ES-I3 (cell line): Measurements from ENCODE around the gene OXCT1.
"Not testable (repeated sequence)": the region's sequence is repeated elsewhere in the genome, so short reads cannot be mapped to it uniquely, and the experiment has no call there.

Source experiments
- H3K36me3 ChIP-seq: 2 replicates; pipeline ENCODE4 v1.6.1; 2013; ENCODE audit warnings: mild to moderate bottlenecking, low read length, control low read depth, moderate library complexity; ENCODE audit not compliant: insufficient read depth
- H3K4me1 ChIP-seq: 2 replicates; pipeline ENCODE4 v1.6.1; 2013; ENCODE audit warnings: mild to moderate bottlenecking, control low read depth, low read length; ENCODE audit not compliant: insufficient read depth
- H3K9ac ChIP-seq: 2 replicates; pipeline ENCODE4 v1.6.1; 2013; ENCODE audit warnings: low read depth, mild to moderate bottlenecking, low read length, moderate library complexity
- H3K9me3 ChIP-seq: 2 replicates; pipeline ENCODE4 v1.6.1; 2013; ENCODE audit warnings: mild to moderate bottlenecking, low read length, moderate library complexity; ENCODE audit not compliant: control insufficient read depth, insufficient read depth

Gene OXCT1

DNA sequence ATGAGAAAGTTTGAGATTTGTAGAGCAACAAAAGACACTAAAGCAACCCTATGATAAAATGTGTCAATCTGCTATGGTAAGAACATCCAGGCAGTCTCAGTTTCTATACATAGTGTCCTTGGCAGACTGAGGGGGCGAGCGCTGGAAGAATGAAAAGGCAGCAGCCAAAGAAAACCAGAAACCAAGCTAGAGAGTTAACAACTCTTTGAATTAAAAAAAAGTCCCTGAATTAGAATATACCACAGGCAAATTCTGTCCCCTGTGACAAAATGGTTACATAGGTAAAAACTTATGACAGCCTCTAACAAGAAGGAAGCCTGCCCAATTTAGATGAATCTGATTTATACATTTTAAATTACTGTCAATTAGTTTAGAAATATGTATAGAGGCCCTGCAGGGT, 106.7 kb downstream of the OXCT1 start:
- no peaks in the 10 kb centered on the region for H3K4me1 ChIP-seq
- no peaks in the 10 kb centered on the region for H3K36me3 ChIP-seq
- no peaks in the 10 kb centered on the region for H3K9me3 ChIP-seq
- no peak overlapping the region for H3K9ac ChIP-seq

DNA sequence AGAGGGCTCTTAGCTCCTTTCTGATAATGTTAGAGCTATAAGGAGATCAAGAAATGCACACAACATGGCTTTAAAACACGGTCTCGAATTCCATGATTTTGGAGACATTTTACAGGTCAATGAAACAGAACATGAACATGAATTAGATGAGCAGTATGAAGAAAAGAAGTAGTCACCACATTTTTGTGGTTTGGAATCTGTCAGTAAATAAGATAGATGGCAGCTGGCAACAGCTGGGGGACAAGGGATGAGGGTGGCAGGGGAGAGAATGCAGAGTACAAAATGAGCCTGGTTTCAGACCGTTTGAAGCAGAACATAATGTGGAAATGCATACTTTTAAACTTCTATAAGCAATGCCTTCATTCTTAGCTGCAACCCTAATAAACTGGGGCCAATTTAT, 107.1 kb downstream of the OXCT1 start:
- H3K36me3 ChIP-seq, result no peaks in the 10 kb centered on the region
- no peaks in the 10 kb centered on the region for H3K9me3 ChIP-seq
- H3K9ac ChIP-seq, result no peak overlapping the region
- no peaks in the 10 kb centered on the region for H3K4me1 ChIP-seq

DNA sequence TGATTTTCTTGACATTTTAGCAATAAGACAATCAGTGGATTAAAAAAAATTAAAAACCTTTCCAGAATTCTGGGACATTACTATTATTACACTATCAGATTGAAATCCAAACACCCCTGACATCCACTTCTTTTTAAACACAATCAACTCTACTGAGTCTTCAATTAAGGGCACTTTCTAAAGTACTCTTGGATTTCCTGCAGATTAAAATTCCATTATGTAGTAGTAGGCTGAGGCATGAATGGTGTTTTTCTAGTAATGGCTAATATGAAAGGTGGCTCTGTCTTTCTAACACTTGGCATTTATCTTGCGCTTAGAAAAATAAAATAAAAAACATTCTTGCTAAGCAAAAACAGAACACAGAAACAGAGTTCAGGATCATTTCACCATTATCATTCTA, 107.8 kb downstream of the OXCT1 start:
- H3K9ac ChIP-seq, result no peak overlapping the region
- no peaks in the 10 kb centered on the region for H3K9me3 ChIP-seq
- H3K4me1 ChIP-seq, result no peaks in the 10 kb centered on the region
- no peaks in the 10 kb centered on the region for H3K36me3 ChIP-seq

DNA sequence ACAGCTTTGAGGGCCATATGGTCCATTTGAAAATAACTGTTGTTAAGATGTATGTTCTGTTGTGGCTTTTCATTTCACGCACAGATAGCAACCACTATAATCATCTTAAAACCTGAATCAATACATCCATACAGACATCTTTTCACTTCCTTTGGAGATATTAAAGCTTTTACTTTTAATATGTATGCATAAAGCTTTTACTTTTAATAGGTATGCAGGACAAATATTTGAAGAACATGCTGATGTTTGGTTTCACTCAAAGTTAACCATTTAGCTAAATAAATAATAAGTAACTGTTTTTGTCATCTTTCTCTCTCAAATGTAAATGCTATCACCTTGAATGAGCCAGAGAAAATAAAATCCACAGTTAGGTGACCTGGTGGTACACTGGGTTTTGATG, 108.6 kb downstream of the OXCT1 start:
- Histone ChIP-seq H3K9ac (no peak overlapping the region), H3K9me3 (no peaks in the 10 kb centered on the region), H3K36me3 (no peaks in the 10 kb centered on the region), H3K4me1 (no peaks in the 10 kb centered on the region)

DNA sequence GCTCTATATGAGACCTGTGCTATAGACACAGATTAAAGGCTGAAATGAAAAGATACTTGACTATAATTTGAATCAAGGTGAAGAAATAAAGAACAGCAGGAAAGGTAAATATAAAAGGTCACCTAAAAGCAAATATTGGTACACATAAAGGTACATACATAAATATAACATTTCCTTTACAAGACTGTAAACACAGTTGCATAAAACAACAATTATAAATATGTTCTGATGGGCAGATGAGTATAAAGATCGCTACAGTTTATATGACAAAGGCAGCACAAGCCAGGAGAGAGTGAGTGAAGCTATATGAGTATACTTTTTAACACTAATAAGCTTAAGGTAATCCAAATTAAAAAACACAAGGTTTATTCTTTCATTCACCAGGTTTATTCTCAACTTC, 114.5 kb downstream of the OXCT1 start:
- no peaks in the 10 kb centered on the region for H3K36me3 ChIP-seq

DNA sequence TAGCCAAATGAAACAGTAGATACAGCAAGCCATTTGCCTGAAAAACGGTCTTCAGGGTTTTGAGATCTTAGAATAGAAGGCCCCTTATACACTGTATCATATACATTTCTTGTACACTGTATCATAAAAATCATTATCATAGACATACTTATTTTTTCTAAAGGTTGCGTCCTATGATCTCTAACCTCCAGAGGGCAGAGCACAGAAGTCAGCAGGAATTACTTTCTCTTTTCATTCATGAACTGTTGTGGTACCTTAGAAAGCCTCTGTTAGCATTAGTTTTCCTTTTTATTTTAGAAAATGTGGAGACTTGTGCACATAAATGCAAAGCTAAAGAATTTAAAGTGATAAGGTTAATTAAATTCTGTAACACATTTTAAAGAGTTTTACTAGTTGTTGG, 115.4 kb downstream of the OXCT1 start:
- H3K36me3 ChIP-seq, result no peaks in the 10 kb centered on the region
- no peaks in the 10 kb centered on the region for H3K4me1 ChIP-seq
- no peaks in the 10 kb centered on the region for H3K9me3 ChIP-seq
- no peak overlapping the region for H3K9ac ChIP-seq

More for the DNA sequence above, 114.5 kb downstream of the OXCT1 start:
- no peaks in the 10 kb centered on the region for H3K4me1 ChIP-seq
- no peak overlapping the region for H3K9ac ChIP-seq
- H3K9me3 ChIP-seq, result no peaks in the 10 kb centered on the region

DNA sequence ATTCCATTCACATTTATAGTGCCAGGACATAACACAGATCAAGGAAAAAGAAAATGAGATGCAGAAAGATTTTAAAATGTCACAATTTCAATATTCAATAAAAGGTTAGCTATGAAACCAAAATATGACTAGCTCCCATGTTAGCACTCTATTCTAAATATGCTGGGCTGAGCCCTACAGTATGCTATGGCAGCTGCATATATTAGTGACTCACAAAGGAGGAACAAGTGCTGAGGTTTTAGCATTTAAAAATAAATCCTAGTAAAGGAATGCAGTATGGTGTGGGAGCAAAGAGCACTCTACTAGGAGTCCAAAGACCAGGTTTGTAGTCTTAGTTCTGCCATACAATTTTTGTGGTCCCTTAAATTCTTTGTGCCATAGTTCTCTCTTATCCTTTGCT, 118.4 kb downstream of the OXCT1 start:
- Histone ChIP-seq H3K9ac (no peak overlapping the region), H3K4me1 (no peaks in the 10 kb centered on the region), H3K36me3 (no peaks in the 10 kb centered on the region), H3K9me3 (no peaks in the 10 kb centered on the region)

DNA sequence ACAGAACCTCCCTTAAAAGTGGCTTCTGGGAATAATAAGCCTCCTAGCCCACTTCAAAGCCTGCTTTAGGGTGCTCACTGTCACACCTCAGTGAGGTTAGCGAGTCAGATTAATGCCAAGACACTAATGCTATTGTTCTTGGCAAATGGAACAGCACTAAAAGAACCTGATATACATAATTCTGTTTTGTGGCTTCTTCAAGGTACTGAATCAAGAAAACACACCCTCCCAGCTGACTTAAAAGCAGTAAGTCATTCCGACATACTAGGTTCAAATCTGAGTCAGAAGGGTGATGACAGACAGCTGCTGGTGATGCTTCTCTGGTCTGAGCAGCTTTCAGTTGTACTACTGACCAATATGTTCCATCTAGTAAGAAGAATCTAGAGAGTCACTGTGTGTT, 121.6 kb downstream of the OXCT1 start:
- no peak overlapping the region for H3K9ac ChIP-seq
- H3K4me1 ChIP-seq, result no peaks in the 10 kb centered on the region
- H3K9me3 ChIP-seq, result no peaks in the 10 kb centered on the region
- no peaks in the 10 kb centered on the region for H3K36me3 ChIP-seq

DNA sequence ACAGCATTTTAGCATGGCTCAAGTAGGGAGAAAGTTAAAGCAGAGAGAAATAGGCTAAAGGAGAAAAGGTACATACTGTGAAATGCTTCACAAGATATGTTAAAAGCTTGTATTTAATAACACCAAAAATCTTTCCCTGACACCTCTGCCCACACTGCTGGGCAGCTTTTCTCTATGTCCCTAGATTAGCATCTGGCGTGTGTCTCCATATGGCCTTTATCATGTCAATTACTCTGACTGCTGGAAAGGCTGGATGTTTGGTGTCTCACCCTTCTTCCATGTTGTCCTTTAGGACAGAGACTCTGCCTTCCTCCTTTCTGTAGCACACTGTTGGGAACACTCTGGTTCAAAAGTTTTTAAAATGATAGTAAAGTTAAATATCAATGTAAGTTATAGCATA, 122.5 kb downstream of the OXCT1 start:
- no peaks in the 10 kb centered on the region for H3K9me3 ChIP-seq
- H3K36me3 ChIP-seq, result no peaks in the 10 kb centered on the region
- H3K4me1 ChIP-seq, result no peaks in the 10 kb centered on the region
- H3K9ac ChIP-seq, result no peak overlapping the region

DNA sequence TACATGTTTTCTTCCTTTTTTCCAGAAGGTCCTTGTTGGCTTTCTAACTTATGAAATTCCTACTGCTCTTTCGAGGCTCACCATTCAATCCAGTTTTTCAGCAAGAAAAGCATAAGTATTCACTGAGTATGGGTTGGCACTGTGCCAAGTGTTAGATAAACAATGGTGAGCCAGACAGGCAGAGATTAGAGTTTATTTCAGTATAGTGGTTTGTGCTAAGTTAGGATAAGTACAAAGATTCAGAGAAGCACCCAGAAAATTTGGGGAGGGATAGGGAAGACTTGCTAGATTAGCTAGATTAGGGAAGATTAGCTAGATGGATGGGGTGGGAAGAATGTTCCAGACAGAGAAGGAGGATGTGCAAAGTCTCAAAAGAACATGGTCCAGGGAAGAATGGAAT, 122.9 kb downstream of the OXCT1 start:
- Histone ChIP-seq H3K9me3 (no peaks in the 10 kb centered on the region), H3K36me3 (no peaks in the 10 kb centered on the region), H3K4me1 (no peaks in the 10 kb centered on the region), H3K9ac (no peak overlapping the region)

DNA sequence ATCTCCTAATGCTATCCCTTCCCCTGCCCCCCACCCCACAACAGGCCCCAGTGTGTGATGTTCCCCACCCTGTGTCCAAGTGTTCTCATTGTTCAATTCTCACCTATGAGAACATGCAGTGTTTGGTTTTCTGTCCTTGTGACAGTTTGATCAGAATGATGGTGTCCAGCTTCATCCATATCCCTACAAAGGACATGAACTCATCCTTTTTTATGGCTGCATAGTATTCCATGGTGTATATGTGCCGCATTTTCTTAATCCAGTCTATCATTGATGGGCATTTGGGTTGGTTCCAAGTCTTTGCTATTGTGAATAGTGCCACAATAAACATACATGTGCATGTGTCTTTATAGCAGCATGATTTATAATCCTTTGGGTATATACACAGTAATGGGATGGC, 127.6 kb downstream of the OXCT1 start:
- H3K9ac ChIP-seq, H3K9me3 ChIP-seq, H3K36me3 ChIP-seq, H3K4me1 ChIP-seq: not testable (repeated sequence)

DNA sequence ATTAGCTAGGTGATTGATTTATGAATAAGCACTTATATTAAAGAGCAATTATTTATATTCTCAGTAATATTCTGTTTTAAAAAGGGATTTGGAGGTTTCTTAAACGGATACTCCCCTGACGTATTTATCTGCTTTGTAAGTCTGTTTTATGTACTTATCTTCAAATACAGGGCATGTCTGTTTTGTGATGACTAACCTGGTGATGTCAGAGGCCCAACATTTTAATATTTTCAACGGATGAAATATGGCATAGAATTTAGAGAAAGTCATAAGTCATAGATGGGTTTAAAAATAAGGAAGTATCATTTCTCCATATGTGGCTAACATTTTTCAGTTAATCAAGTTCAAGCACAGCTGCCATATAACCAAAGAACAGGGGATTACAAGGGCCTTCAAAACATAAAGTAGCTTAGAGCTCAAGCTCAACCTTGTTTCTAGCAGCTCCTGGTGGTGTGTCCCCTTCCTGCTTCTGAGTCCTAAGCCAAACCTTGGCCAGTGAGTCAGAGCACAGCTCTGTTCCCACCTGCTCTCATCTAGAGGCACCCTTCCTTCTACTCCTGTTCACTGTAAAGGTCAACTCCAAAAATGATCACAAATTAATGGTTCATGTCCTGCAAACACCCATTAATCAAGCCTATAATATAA, 131.4 kb downstream of the OXCT1 start:
- H3K9ac ChIP-seq, result no peak overlapping the region
- H3K9me3 ChIP-seq, result no peaks in the 10 kb centered on the region
- H3K4me1 ChIP-seq, result no peaks in the 10 kb centered on the region
- H3K36me3 ChIP-seq, result no peaks in the 10 kb centered on the region

DNA sequence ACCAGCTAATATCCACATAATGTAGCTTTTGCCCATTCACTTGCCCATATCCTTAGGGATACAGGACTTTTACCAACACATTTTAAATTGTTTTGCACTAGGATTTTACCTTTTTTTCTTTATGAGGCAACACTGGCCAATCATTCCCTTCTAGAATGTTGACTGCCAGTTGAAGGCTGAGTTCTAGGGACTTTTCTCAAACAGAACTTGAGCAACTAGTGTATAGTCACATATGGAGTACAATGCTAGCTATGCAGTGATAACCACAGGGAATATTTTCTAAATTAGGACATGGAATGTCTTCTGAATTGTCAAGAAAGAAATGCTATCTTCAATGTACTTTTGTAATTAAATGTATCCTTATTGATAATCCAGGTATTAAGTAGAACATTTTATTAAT, 133.6 kb downstream of the OXCT1 start:
- no peak overlapping the region for H3K9ac ChIP-seq
- H3K9me3 ChIP-seq, result no peaks in the 10 kb centered on the region
- H3K4me1 ChIP-seq, result no peaks in the 10 kb centered on the region
- no peaks in the 10 kb centered on the region for H3K36me3 ChIP-seq

DNA sequence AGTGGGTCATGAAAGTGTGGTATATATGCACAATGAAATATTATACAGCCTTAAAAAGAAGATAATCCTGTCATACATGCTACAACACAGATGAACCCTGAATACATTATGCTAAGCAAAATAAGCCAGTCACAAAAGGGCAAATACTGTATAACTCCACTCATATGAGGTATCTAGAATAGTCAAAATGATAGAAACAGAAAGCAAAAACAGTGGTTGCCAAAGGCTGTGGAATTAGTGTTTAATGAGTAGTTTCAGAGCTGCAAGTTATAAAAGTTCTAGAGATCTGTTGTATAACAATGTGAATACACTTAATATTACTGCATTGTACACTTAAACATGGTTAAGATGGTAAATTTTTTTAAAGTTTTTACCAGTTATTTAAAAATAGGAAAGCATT, 135.0 kb downstream of the OXCT1 start:
- Histone ChIP-seq H3K9me3 (no peaks in the 10 kb centered on the region), H3K9ac (no peak overlapping the region), H3K4me1 (no peaks in the 10 kb centered on the region), H3K36me3 (no peaks in the 10 kb centered on the region)

DNA sequence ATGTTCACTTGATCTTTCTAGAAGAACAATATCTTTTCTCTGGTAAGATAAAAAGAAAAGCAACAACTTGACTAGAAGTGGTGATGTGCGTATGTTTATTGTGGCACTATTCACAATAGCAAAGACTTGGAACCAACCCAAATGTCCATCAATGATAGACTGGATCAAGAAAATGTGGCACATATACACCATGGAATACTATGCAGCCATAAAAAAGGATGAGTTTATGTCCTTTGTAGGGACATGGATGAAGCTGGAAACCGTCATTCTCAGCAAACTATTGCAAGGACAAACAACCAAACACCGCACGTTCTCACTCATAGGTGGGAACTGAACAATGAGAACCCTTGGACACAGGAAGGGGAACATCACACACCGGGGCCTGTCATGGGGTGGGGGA, 140.8 kb downstream of the OXCT1 start:
- H3K9ac ChIP-seq, H3K4me1 ChIP-seq, H3K36me3 ChIP-seq: not testable (repeated sequence)

DNA sequence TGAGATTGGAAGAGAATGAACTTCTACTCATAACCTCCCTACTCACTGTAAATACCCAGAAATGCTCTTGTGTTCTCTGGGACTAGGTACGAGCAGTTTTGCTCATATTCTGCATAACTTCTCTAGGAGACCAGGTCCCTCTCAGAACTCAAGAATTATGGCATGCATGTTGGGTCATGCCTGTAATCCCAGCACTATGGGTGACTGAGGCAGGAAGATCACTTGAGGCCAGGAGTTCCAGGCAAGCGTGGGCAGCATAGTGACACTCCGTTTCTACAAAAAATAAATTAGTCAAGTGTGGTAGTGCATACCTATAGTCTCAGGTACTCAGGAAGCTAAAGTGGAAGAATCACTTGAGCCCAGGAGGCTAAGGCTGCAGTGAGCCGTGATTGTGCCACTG, 141.9 kb downstream of the OXCT1 start:
- no peaks in the 10 kb centered on the region for H3K4me1 ChIP-seq
- H3K9me3 ChIP-seq, result no peaks in the 10 kb centered on the region
- H3K9ac ChIP-seq, result no peak overlapping the region
- H3K36me3 ChIP-seq, result no peaks in the 10 kb centered on the region

More for the DNA sequence above, 140.8 kb downstream of the OXCT1 start:
- H3K9me3 ChIP-seq, result not testable (repeated sequence)
